Measurements from ENCODE around the gene FGF18. TPM values are rescaled to one million over a fixed set of nuclear protein-coding genes. Genes with fewer than 3 reads are reported as not detected.

The FGF18 gene
- total and polyA plus RNA-seq, 9 of the 15 experiments (the other 6 are each of a cell fraction or from before 2014, with no cell fraction given) = 0.05 to 0.18 (median 0.11) TPM; not detected in 6

GRCh38 chr5:171400169-171400568 lies 19.3 kb upstream of the FGF18 start (continued):
- TF ChIP-seq RERE (CRISPR knock-in tag; IDR thresholded peaks at IDR 0.05; ENCODE audit: borderline replicate concordance) (no peak), MTA1 (IDR thresholded peaks at IDR 0.05; ENCODE audit: borderline replicate concordance) (no peak), NR3C1 (CRISPR knock-in tag; IDR thresholded peaks at IDR 0.05) (no peak), ZSCAN32 (CRISPR knock-in tag; IDR thresholded peaks at IDR 0.05) (no peak)

- Histone ChIP-seq H3K4me1 (replicated peaks in 1 of 2; ENCODE audit: control insufficient read depth in 2 of 2, insufficient read depth in 2 of 2, low read length in 2 of 2) (peaks cover 0 to 7% of the 10 kb centered on the region in 2 experiments; a peak in 1 of 5 replicates), H4K20me1 (replicated peaks; ENCODE audit: control insufficient read depth, insufficient read depth, low read length) (peaks cover 48% of the 10 kb centered on the region), H3K27ac (ENCODE audit: extremely low read depth, low read depth, low read length) (no peak overlapping the region), H2AFZ (ENCODE audit: low read depth, low read length) (no peak overlapping the region), H3K4me3 (no peak overlapping the region), H3K9me1 (ENCODE audit: control insufficient read depth, insufficient read depth, low read length) (peaks cover 4% of the 10 kb centered on the region), H3K9ac (ENCODE audit: insufficient read depth in 1 of 2, low read depth in 2 of 2, low read length in 2 of 2) (no peak overlapping the region), H3K9me3 (replicated peaks; ENCODE audit: control insufficient read depth, insufficient read depth, low read depth, low read length) (no peaks in the 10 kb centered on the region), H3K79me2 (ENCODE audit: control insufficient read depth, insufficient read depth, low read length) (peaks cover 73% of the 10 kb centered on the region), H3K27me3 (ENCODE audit: control insufficient read depth in 2 of 2, insufficient read depth in 2 of 2, low read length in 2 of 2) (no peaks in the 10 kb centered on the region), H3K36me3 (ENCODE audit: control insufficient read depth, insufficient read depth, low read length) (peaks cover 75% of the 10 kb centered on the region), H3K4me2 (ENCODE audit: insufficient read depth, low read length) (no peak overlapping the region)
- ChIA-PET CTCF (ENCODE audit: low intra/inter-chr PET ratio) (no interaction called here), POLR2A (no interaction called here)
- ATAC-seq (peak; percentile 4; the same call in 2 of the 3 replicates), FAIRE-seq (no peak), DNase-seq (ENCODE audit: extremely low read depth in 1 of 4, low spot score in 3 of 4) (no peak)
- in situ Hi-C loops (cut with MboI) (no loop called here), intact Hi-C loops (cut with micrococcal nuclease) (no loop called here)
- 86% methylated on average over 10 of the region's 13 CpGs for WGBS (ENCODE audit: insufficient coverage, low coverage, missing lambda C conversion rate)
- BruUV-seq (replicated peaks) = no TSS peak
- TF ChIP-seq TRIM25 (IDR thresholded peaks at IDR 0.05; ENCODE audit: borderline replicate concordance) (no peak), ZNF347 (CRISPR knock-in tag; IDR thresholded peaks at IDR 0.05; ENCODE audit: low read depth) (no peak), EWSR1 (IDR thresholded peaks at IDR 0.05; ENCODE audit: borderline replicate concordance, low read depth, partially characterized antibody) (no peak), POLR2A (conservative IDR thresholded peaks at IDR 0.05) (peak; percentile 50; the same call in 1 of the 2 replicates), ZFPM2 (CRISPR knock-in tag; IDR thresholded peaks at IDR 0.05) (no peak), SUPT5H (IDR thresholded peaks at IDR 0.05) (peak; percentile 48; the same call in 1 of the 2 replicates), FOXO4 (CRISPR knock-in tag; IDR thresholded peaks at IDR 0.05) (no peak)
These were observed 18.1 kb upstream of the FGF18 start for GRCh38 chr5:171401167-171401947.
